Measurements from ENCODE around the gene GTF2F2.

- TF ChIP-seq BRF2 (IDR thresholded peaks at IDR 0.05; ENCODE audit: borderline replicate concordance, insufficient read depth, insufficient read length) (no peak), ATF6 (CRISPR knock-in tag; IDR thresholded peaks at IDR 0.05) (no peak), POLR3A (IDR thresholded peaks at IDR 0.05; ENCODE audit: borderline replicate concordance, extremely low read depth, insufficient read depth, insufficient read length) (no peak)
These were observed 86.0 kb downstream of the GTF2F2 start for GRCh38 chr13:45206340-45206739.
